SK-N-SH treated with all-trans-retinoic acid at 6 μM for 48 hours (cell line): Measurements from ENCODE around the gene HIVEP2.
A peak's percentile ranks its signal among the peaks of the same experiment; 100 is the strongest.

Experiments used
- ATAC-seq: fragments of 200-7000 bp; cut with Tn5 transposase; 3 replicates; pipeline ENCODE4 v1.9.1; 2020; ENCODE audit warnings: mild to moderate bottlenecking, moderate library complexity
- BACH2 ChIP-seq: fragments of 250-450 bp; sonication (Bioruptor Pico); IDR thresholded peaks from 2 replicates; pipeline ENCODE4 v1.9.0; 2021; ENCODE audit warnings: mild to moderate bottlenecking, borderline replicate concordance
- CREB5 ChIP-seq: fragments of 250-450 bp; sonication (Bioruptor Pico); IDR thresholded peaks from 2 replicates; pipeline ENCODE4 v1.5.1; 2020; ENCODE audit warnings: low read depth, mild to moderate bottlenecking, moderate library complexity
- CSDC2 ChIP-seq: fragments of 250-450 bp; sonication (Bioruptor Pico); IDR thresholded peaks from 2 replicates; pipeline ENCODE4 v1.5.0; 2020; ENCODE audit warnings: mild to moderate bottlenecking, moderate library complexity
- ESRRG ChIP-seq: fragments of 250-450 bp; sonication (Bioruptor Pico); IDR thresholded peaks from 2 replicates; pipeline ENCODE4 v1.6.1; 2021; ENCODE audit warnings: mild to moderate bottlenecking
- GLIS3 ChIP-seq: fragments of 250-450 bp; sonication (Bioruptor Pico); IDR thresholded peaks from 2 replicates; pipeline ENCODE4 v1.5.0; 2020; ENCODE audit warnings: mild to moderate bottlenecking, moderate library complexity
- ISL1 ChIP-seq: fragments of 250-450 bp; sonication (Bioruptor Pico); IDR thresholded peaks from 2 replicates; pipeline ENCODE4 v2.1.2; 2022; ENCODE audit warnings: mild to moderate bottlenecking, moderate library complexity
- OSR1 ChIP-seq: fragments of 250-450 bp; sonication (Bioruptor Pico); IDR thresholded peaks from 2 replicates; pipeline ENCODE4 v1.8.0; 2022; ENCODE audit warnings: moderate library complexity, mild to moderate bottlenecking, inconsistent platforms
- POU6F1 ChIP-seq: fragments of 250-450 bp; sonication (Bioruptor Pico); IDR thresholded peaks from 2 replicates; pipeline ENCODE4 v1.8.0; 2021; ENCODE audit warnings: low read depth, mild to moderate bottlenecking, moderate library complexity, borderline replicate concordance
- PPARA ChIP-seq: fragments of 250-450 bp; sonication (Bioruptor Pico); IDR thresholded peaks from 2 replicates; pipeline ENCODE4 v1.5.0; 2020; ENCODE audit warnings: mild to moderate bottlenecking, borderline replicate concordance
- RARB ChIP-seq: fragments of 250-450 bp; sonication (Bioruptor Pico); IDR thresholded peaks from 2 replicates; pipeline ENCODE4 v1.8.0; 2021; ENCODE audit warnings: mild to moderate bottlenecking, moderate library complexity
- SNAI2 ChIP-seq: fragments of 250-450 bp; sonication (Bioruptor Pico); IDR thresholded peaks from 2 replicates; pipeline ENCODE4 v1.5.0; 2020; ENCODE audit warnings: mild to moderate bottlenecking, moderate library complexity
- TCF4 ChIP-seq: fragments of 250-450 bp; sonication (Bioruptor Pico); IDR thresholded peaks from 2 replicates; pipeline ENCODE4 v1.8.0; 2021; ENCODE audit warnings: mild to moderate bottlenecking, moderate library complexity, borderline replicate concordance
- TOX ChIP-seq: fragments of 250-450 bp; sonication (Bioruptor Pico); IDR thresholded peaks from 2 replicates; pipeline ENCODE4 v1.8.0; 2021; ENCODE audit warnings: mild to moderate bottlenecking, moderate library complexity, borderline replicate concordance
- TSHZ2 ChIP-seq: fragments of 250-450 bp; sonication (Bioruptor Pico); IDR thresholded peaks from 2 replicates; pipeline ENCODE4 v1.5.0; 2020; ENCODE audit warnings: mild to moderate bottlenecking, moderate library complexity
- ZC3H10 ChIP-seq: fragments of 250-450 bp; sonication (Bioruptor Pico); IDR thresholded peaks from 2 replicates; pipeline ENCODE4 v1.5.1; 2021; ENCODE audit warnings: mild to moderate bottlenecking, moderate library complexity
- ZFP3 ChIP-seq: fragments of 250-450 bp; sonication (Bioruptor Pico); IDR thresholded peaks from 2 replicates; pipeline ENCODE4 v1.5.0; 2020; ENCODE audit warnings: mild to moderate bottlenecking, moderate library complexity
- ZFP30 ChIP-seq: fragments of 450-650 bp; formaldehyde crosslinking; IDR thresholded peaks from 2 replicates; pipeline ENCODE4 v1.5.0; 2022; ENCODE audit warnings: mild to moderate bottlenecking, moderate library complexity
- ZNF565 ChIP-seq: fragments of 450-650 bp; formaldehyde crosslinking; conservative IDR thresholded peaks from 2 replicates; pipeline ENCODE4 v1.5.0; 2020; ENCODE audit warnings: low read depth, mild to moderate bottlenecking, moderate library complexity
- ZNF70 ChIP-seq: fragments of 450-650 bp; formaldehyde crosslinking; IDR thresholded peaks from 2 replicates; pipeline ENCODE4 v1.5.0; 2020; ENCODE audit warnings: mild to moderate bottlenecking, moderate library complexity
- ZNF8 ChIP-seq: fragments of 450-650 bp; formaldehyde crosslinking; IDR thresholded peaks from 2 replicates; pipeline ENCODE4 v1.5.0; 2020; ENCODE audit warnings: mild to moderate bottlenecking, moderate library complexity
- TF ChIP-seq, protein P1 (sequence below): fragments of 250-450 bp; sonication (Bioruptor Pico); IDR thresholded peaks from 2 replicates; pipeline ENCODE4 v1.8.0; 2020; ENCODE audit warnings: mild to moderate bottlenecking, moderate library complexity, borderline replicate concordance
- TF ChIP-seq, protein P2 (sequence below): fragments of 250-450 bp; sonication (Bioruptor Pico); IDR thresholded peaks from 2 replicates; pipeline ENCODE4 v1.5.1; 2021; ENCODE audit warnings: mild to moderate bottlenecking, moderate library complexity

HIVEP2 gene

DNA sequence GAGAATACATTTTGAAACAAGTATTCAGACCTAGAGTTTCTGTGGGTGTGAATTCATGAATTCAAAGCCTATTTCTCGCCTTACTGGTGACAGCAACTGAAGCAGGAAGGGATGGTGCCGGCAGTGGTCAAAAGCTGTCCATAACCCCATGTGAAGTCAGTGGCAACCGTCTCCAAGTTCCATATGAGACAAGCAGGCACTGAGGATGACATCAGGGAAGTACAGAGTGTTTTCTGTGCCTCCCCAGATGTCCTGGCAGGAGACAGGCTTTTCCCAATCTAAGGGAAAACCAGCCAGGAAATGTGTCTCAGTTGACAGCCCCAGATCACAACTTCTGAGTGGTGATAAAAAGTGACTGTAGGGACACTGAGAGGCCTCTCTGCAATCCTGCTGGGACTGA lies 66.6 kb downstream of the HIVEP2 start:
- TF ChIP-seq PPARA (CRISPR knock-in tag) (no peak), ZFP30 (no peak), BACH2 (no peak), TOX (no peak), CSDC2 (CRISPR knock-in tag) (no peak), ZNF565 (CRISPR knock-in tag) (no peak), ZFP3 (CRISPR knock-in tag) (no peak), RARB (no peak), OSR1 (CRISPR knock-in tag) (no peak), CREB5 (no peak), ZNF8 (CRISPR knock-in tag) (no peak), ZC3H10 (CRISPR knock-in tag) (no peak), ESRRG (no peak), ZNF70 (CRISPR knock-in tag) (no peak), GLIS3 (CRISPR knock-in tag) (no peak)
- TF ChIP-seq, protein P1, sequence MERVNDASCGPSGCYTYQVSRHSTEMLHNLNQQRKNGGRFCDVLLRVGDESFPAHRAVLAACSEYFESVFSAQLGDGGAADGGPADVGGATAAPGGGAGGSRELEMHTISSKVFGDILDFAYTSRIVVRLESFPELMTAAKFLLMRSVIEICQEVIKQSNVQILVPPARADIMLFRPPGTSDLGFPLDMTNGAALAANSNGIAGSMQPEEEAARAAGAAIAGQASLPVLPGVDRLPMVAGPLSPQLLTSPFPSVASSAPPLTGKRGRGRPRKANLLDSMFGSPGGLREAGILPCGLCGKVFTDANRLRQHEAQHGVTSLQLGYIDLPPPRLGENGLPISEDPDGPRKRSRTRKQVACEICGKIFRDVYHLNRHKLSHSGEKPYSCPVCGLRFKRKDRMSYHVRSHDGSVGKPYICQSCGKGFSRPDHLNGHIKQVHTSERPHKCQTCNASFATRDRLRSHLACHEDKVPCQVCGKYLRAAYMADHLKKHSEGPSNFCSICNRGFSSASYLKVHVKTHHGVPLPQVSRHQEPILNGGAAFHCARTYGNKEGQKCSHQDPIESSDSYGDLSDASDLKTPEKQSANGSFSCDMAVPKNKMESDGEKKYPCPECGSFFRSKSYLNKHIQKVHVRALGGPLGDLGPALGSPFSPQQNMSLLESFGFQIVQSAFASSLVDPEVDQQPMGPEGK (CRISPR knock-in tag) = no peak
- TF ChIP-seq, protein P2, sequence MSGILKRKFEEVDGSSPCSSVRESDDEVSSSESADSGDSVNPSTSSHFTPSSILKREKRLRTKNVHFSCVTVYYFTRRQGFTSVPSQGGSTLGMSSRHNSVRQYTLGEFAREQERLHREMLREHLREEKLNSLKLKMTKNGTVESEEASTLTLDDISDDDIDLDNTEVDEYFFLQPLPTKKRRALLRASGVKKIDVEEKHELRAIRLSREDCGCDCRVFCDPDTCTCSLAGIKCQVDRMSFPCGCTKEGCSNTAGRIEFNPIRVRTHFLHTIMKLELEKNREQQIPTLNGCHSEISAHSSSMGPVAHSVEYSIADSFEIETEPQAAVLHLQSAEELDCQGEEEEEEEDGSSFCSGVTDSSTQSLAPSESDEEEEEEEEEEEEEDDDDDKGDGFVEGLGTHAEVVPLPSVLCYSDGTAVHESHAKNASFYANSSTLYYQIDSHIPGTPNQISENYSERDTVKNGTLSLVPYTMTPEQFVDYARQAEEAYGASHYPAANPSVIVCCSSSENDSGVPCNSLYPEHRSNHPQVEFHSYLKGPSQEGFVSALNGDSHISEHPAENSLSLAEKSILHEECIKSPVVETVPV = no peak
- TF ChIP-seq, all 23 proteins: peak for 0
- ATAC-seq = no peak

DNA sequence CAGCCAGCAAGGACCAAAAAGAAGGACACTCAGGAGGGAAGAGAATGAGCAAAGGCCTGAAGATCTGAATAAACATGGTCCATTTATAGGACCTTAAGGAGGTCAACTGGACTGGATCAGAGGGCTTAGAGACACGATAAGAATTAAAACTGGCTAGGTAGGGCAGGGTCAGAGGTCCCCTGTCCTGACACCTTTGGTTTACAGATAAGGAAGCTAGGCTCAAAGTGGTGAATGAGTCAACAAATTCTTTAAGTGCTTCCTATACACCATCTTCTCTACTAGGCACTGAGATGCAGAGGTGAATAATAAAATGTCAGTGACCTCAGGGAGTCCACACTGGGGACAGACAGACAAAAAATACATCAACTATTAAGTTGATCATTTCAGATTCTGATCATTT lies 70.3 kb downstream of the HIVEP2 start:
- ATAC-seq = no peak
- no peak for TF ChIP-seq PPARA (CRISPR knock-in tag)
- TF ChIP-seq ISL1 (CRISPR knock-in tag) = no peak
- TF ChIP-seq ESRRG = no peak
- TF ChIP-seq, all 23 proteins: peak for 0

- peak; percentile 21; the same call in 1 of the 3 replicates for ATAC-seq
- no peak for TF ChIP-seq ZNF565 (CRISPR knock-in tag)
- no peak for TF ChIP-seq CREB5
- TF ChIP-seq RARB = no peak
- TF ChIP-seq ESRRG = no peak
- no peak for TF ChIP-seq POU6F1 (CRISPR knock-in tag)
- no peak for TF ChIP-seq CSDC2 (CRISPR knock-in tag)
- no peak for TF ChIP-seq ZFP3 (CRISPR knock-in tag)
- TF ChIP-seq GLIS3 (CRISPR knock-in tag) = no peak
- TF ChIP-seq PPARA (CRISPR knock-in tag) = no peak
- TF ChIP-seq, protein P1 (CRISPR knock-in tag) = no peak
- TF ChIP-seq ZC3H10 (CRISPR knock-in tag) = no peak
- TF ChIP-seq OSR1 (CRISPR knock-in tag) = no peak
- no peak for TF ChIP-seq TOX
- TF ChIP-seq SNAI2 (CRISPR knock-in tag) = no peak
- no peak for TF ChIP-seq TCF4
- TF ChIP-seq, protein P2 = no peak
- no peak for TF ChIP-seq BACH2
- TF ChIP-seq ISL1 (CRISPR knock-in tag) = no peak
- TF ChIP-seq TSHZ2 (CRISPR knock-in tag) = no peak
These were observed 72.6 kb downstream of the HIVEP2 start for GRCh38 chr6:142872376-142872775.
